Transverse colon (tissue), 4 donors: ENCODE data around the gene COL23A1. TPM values are rescaled to one million over a fixed set of nuclear protein-coding genes. Genes with fewer than 3 reads are reported as not detected.
A peak's percentile ranks its signal among the peaks of the same experiment; 100 is the strongest.

Experiments used
- DNase-seq: peaks from one replicate; pipeline ENCODE4 v3.0.0-alpha.2; 2019
- H3K27ac ChIP-seq, 4 donors: fragments of 200-600 bp; sonication (generic); 2 replicates each; pipeline ENCODE4 v1.5.1; 2016 to 2018; ENCODE audit warnings: inconsistent platforms in 4 of 4
- H3K27me3 ChIP-seq: fragments of 200-600 bp; sonication (generic); 2 replicates; pipeline ENCODE4 v1.5.1; 2017; ENCODE audit warnings: inconsistent platforms
- H3K36me3 ChIP-seq, 4 donors: fragments of 200-600 bp; sonication (generic); 2 replicates each; pipeline ENCODE4 v1.5.1; 2017 to 2019; ENCODE audit warnings: inconsistent platforms in 4 of 4
- H3K4me1 ChIP-seq, 4 donors: fragments of 200-600 bp; sonication (generic); 2 replicates each; pipeline ENCODE4 v1.5.1; 2017 to 2020; ENCODE audit warnings: inconsistent platforms in 4 of 4
- H3K4me3 ChIP-seq, 4 donors: fragments of 200-600 bp; sonication (generic); 1 replicate in 1 of 4; 2 replicates in 3 of 4; pipeline versions ENCODE4 v1.5.1 to v1.6.1; 2017 to 2019; ENCODE audit warnings: inconsistent platforms in 4 of 4
- H3K9me3 ChIP-seq, 2 donors: fragments of 200-600 bp; sonication (generic); 2 replicates each; pipeline ENCODE4 v1.5.1; 2017 to 2019; ENCODE audit warnings: inconsistent platforms in 2 of 2
- CTCF ChIP-seq, 5 experiments: fragments of 200-600 bp in 3 of 5; fragments of 450-650 bp in 2 of 5; sonication (generic) in 3 of 5; IDR thresholded peaks; 1 replicate in 2 of 5; 2 replicates in 3 of 5; pipeline ENCODE4 v1.5.1; 2016 to 2017; ENCODE audit warnings: antibody characterized with exemption in 5 of 5, inconsistent platforms in 3 of 5, mild to moderate bottlenecking in 2 of 5, moderate library complexity in 1 of 5
- EP300 ChIP-seq: sonication (generic); formaldehyde crosslinking; IDR thresholded peaks from one replicate; pipeline ENCODE4 v1.6.1; 2017; ENCODE audit warnings: antibody characterized with exemption, low read depth
- POLR2A ChIP-seq: fragments of 450-650 bp; IDR thresholded peaks from one replicate; pipeline ENCODE4 v1.6.1; 2016; ENCODE audit warnings: antibody characterized with exemption, mild to moderate bottlenecking, moderate library complexity
- POLR2AphosphoS5 ChIP-seq, 3 donors: sonication (generic); formaldehyde crosslinking; IDR thresholded peaks; one replicate each; pipeline ENCODE4 v1.6.1; 2016; ENCODE audit warnings: antibody characterized with exemption in 3 of 3
- WGBS, 2 donors: methylation state at CpG; one replicate each; pipeline ENCODE4 v1.1.5; 2018; ENCODE audit warnings: low coverage in 1 of 2; 5-methylcytosine and 5-hydroxymethylcytosine counted together
- in situ Hi-C, 4 donors: fragments of 200-750 bp; cut with MboI; loops; one replicate each; pipeline versions ENCODE4 v1.15.0 to v1.15.1; 2017; ENCODE audit warnings: low sequenced_read_pairs in 3 of 4, low pct_ligation_motif_present in 1 of 4, low pct_unique_long_range_greater_than_20kb in 1 of 4
- intact Hi-C: fragments of 100-400 bp; cut with DNase I; formaldehyde crosslinking; loops from one replicate; pipeline ENCODE4 v1.15.1; 2023; ENCODE audit warnings: low total_unique reads
- total RNA-seq, 4 donors: library from RNA; depleted of rRNA; stranded (reverse); fragments of >200 nt; gene quantifications; one replicate each; pipeline ENCODE4 v1.1.0, GENCODE V29; 2016

Gene COL23A1
- total RNA-seq, 4 donors from 2014 or later: 0.14 to 2.2 (median 1.4) TPM; not detected in 1

GRCh38 chr5:178284093-178284675, 306.0 kb downstream of the COL23A1 start:
- intact Hi-C loops: loop anchor here (5.0 kb wide), 1 partner anchor 308 kb away; the partner anchor contains the start of gene COL23A1
- peaks cover 0 to 9% (median 3%) of the 10 kb centered on the region in 4 donors for H3K4me1 ChIP-seq
- no peaks in the 10 kb centered on the region for H3K27me3 ChIP-seq
- DNase-seq: no peak
- in situ Hi-C loops: loop anchor here in 3 of 4 donors (5.0 to 25.0 kb wide), 3 partner anchors 268 to 278 kb away; no protein-coding TSS in a partner anchor
- H3K36me3 ChIP-seq: no peaks in the 10 kb centered on the region
- peaks cover 0 to 3% of the 10 kb centered on the region in 2 donors for H3K9me3 ChIP-seq
- no peak overlapping the region for H3K4me3 ChIP-seq
- no peak overlapping the region for H3K27ac ChIP-seq
- TF ChIP-seq EP300 (no peak), POLR2A (no peak), POLR2AphosphoS5 (IDR thresholded peaks at IDR 0.05) (no peak), CTCF (IDR thresholded peaks at IDR 0.05) (peak; percentile 47 to 62 (median 54))
- 10 to 38% methylated on average over 2 to 3 of the region's 3 CpGs for WGBS, 2 donors

- H3K27me3 ChIP-seq: no peaks in the 10 kb centered on the region
- in situ Hi-C loops (loop anchor here in 3 of 4 donors (5.0 to 25.0 kb wide), 3 partner anchors 269 to 279 kb away; no protein-coding TSS in a partner anchor), intact Hi-C loops (loop anchor here (5.0 kb wide), 1 partner anchor 309 kb away; the partner anchor contains the start of gene COL23A1)
- no peak for DNase-seq
- H3K4me1 ChIP-seq: peaks cover 0 to 7% (median 3%) of the 10 kb centered on the region in 4 donors
- 47 to 53% methylated on average over 3 of the region's 3 CpGs for WGBS, 2 donors
- H3K36me3 ChIP-seq: no peaks in the 10 kb centered on the region
- H3K27ac ChIP-seq: no peak overlapping the region
- no peak overlapping the region for H3K4me3 ChIP-seq
- no peak for TF ChIP-seq POLR2AphosphoS5 (IDR thresholded peaks at IDR 0.05)
- no peak for TF ChIP-seq EP300
- TF ChIP-seq POLR2A: no peak
- no peak for TF ChIP-seq CTCF (IDR thresholded peaks at IDR 0.05)
- H3K9me3 ChIP-seq: peaks cover 0 to 3% of the 10 kb centered on the region in 2 donors
These were observed 306.7 kb downstream of the COL23A1 start for GRCh38 chr5:178283520-178283919.

GRCh38 chr5:178282391-178282790, 307.8 kb downstream of the COL23A1 start:
- Histone ChIP-seq H3K4me3 (no peak overlapping the region), H3K4me1 (peaks cover 0 to 7% (median 3%) of the 10 kb centered on the region in 4 donors), H3K27ac (no peak overlapping the region), H3K27me3 (peaks cover 4% of the 10 kb centered on the region), H3K36me3 (no peaks in the 10 kb centered on the region), H3K9me3 (peaks cover 0 to 3% of the 10 kb centered on the region in 2 donors)
- no peak for DNase-seq
- WGBS, 2 donors: 93% methylated on average over 4 of the region's 4 CpGs; no CpG with 5 or more reads in 1 of the 2 donors
- TF ChIP-seq POLR2A: no peak
- TF ChIP-seq POLR2AphosphoS5 (IDR thresholded peaks at IDR 0.05): no peak
- TF ChIP-seq EP300: no peak
- TF ChIP-seq CTCF (IDR thresholded peaks at IDR 0.05): no peak
- intact Hi-C loops: loop anchor here (5.0 kb wide), 1 partner anchor 310 kb away; the partner anchor contains the start of gene COL23A1
- in situ Hi-C loops: loop anchor here in 3 of 4 donors (5.0 to 25.0 kb wide), 3 partner anchors 270 to 280 kb away; no protein-coding TSS in a partner anchor

GRCh38 chr5:178281331-178281730, 308.9 kb downstream of the COL23A1 start:
- Histone ChIP-seq H3K27ac (no peak overlapping the region), H3K36me3 (no peaks in the 10 kb centered on the region), H3K27me3 (peaks cover 13% of the 10 kb centered on the region), H3K9me3 (peaks cover 0 to 3% of the 10 kb centered on the region in 2 donors), H3K4me3 (no peak overlapping the region), H3K4me1 (peaks cover 0 to 7% (median 3%) of the 10 kb centered on the region in 4 donors)
- in situ Hi-C loops (loop anchor here in 3 of 4 donors (5.0 to 25.0 kb wide), 3 partner anchors 271 to 281 kb away; no protein-coding TSS in a partner anchor), intact Hi-C loops (loop anchor here (5.0 kb wide), 1 partner anchor 311 kb away; the partner anchor contains the start of gene COL23A1)
- 78 to 87% methylated on average over 4 to 19 of the region's 19 CpGs for WGBS, 2 donors
- no peak for TF ChIP-seq POLR2AphosphoS5 (IDR thresholded peaks at IDR 0.05)
- no peak for TF ChIP-seq POLR2A
- no peak for TF ChIP-seq EP300
- TF ChIP-seq CTCF (IDR thresholded peaks at IDR 0.05): no peak
- DNase-seq: no peak
